Motor neuron (in vitro differentiated cells): Measurements from ENCODE around the gene CPNE4. TPM values are rescaled to one million over a fixed set of nuclear protein-coding genes. Genes with fewer than 3 reads are reported as not detected.
"Not testable (repeated sequence)": the region's sequence is repeated elsewhere in the genome, so short reads cannot be mapped to it uniquely, and the experiment has no call there.

ENCODE experiments used
- ATAC-seq, 8 experiments: fragments of 200-7000 bp; cut with Tn5 transposase; replicated peaks in 6 of 8; 2 replicates each; pipeline ENCODE4 v1.8.0; 2021; ENCODE audit warnings: mild to moderate bottlenecking in 8 of 8, moderate library complexity in 8 of 8
- H3K27ac ChIP-seq, 2 donors: fragments of 250-450 bp; sonication (Bioruptor Pico); 2 replicates each; pipeline ENCODE4 v1.9.0; 2021; ENCODE audit warnings: antibody characterized with exemption in 2 of 2, mild to moderate bottlenecking in 2 of 2, moderate library complexity in 1 of 2
- H3K4me1 ChIP-seq, 2 donors: fragments of 250-450 bp; sonication (Bioruptor Pico); replicated peaks in 1 of 2; 2 replicates each; pipeline ENCODE4 v1.6.1; 2021; ENCODE audit warnings: antibody characterized with exemption in 2 of 2, mild to moderate bottlenecking in 2 of 2, moderate library complexity in 1 of 2
- H3K4me3 ChIP-seq, 5 donors: fragments of 250-450 bp; sonication (Bioruptor Pico); 2 replicates each; pipeline ENCODE4 v1.9.0; 2021; ENCODE audit warnings: antibody characterized with exemption in 5 of 5, mild to moderate bottlenecking in 5 of 5, moderate library complexity in 4 of 5
- WGBS, 10 experiments: fragments of 450-650 bp; shearing (Covaris generic); methylation state at CpG; one replicate each; pipeline ENCODE4 v1.0.0; 2022; 5-methylcytosine and 5-hydroxymethylcytosine counted together
- in situ Hi-C, 9 experiments: fragments of 400-800 bp; cut with MboI; loops; one replicate each; pipeline ENCODE4 v1.15.0; 2021; ENCODE audit warnings: low sequenced_read_pairs in 9 of 9, low pct_unique_long_range_greater_than_20kb in 2 of 9; ENCODE audit not compliant: unreplicated experiment in 9 of 9
- total RNA-seq, 8 experiments: library from RNA; unstranded; fragments of 300-600 nt; gene quantifications; 2 replicates each; pipeline versions ENCODE4 v1.2.3 to v1.2.4, GENCODE V29; 2022

Gene CPNE4
- total RNA-seq, 8 experiments from 2014 or later: 0.35 to 4.8 (median 1.5) TPM

DNA sequence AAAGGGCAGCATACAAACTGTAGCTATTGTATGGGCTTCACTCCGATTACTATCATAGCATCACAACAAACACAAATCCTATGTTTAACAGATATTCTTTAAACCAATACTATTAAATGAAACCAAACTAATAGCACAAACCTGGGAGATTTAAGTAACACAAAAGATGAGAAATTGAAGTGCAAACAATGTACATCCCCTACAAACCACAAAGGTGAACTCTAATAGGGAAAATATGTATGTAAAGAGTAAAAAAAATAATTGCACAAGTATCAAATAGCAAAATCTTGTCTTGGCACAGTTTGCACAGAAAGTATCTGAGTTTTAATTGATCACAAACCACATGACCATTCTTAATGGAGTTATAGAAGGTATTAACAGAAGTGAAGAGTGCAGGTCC, 138.5 kb downstream of the CPNE4 start:
- Histone ChIP-seq H3K4me3 (no peak overlapping the region), H3K4me1 (no peaks in the 10 kb centered on the region), H3K27ac (no peak overlapping the region)
- no peak for ATAC-seq
- in situ Hi-C loops: no loop called here
- 50 to 100% (median 96%) methylated on average over 1 of the region's 1 CpG; no CpG with 5 or more reads in 4 of the 10 experiments for WGBS, 10 experiments

DNA sequence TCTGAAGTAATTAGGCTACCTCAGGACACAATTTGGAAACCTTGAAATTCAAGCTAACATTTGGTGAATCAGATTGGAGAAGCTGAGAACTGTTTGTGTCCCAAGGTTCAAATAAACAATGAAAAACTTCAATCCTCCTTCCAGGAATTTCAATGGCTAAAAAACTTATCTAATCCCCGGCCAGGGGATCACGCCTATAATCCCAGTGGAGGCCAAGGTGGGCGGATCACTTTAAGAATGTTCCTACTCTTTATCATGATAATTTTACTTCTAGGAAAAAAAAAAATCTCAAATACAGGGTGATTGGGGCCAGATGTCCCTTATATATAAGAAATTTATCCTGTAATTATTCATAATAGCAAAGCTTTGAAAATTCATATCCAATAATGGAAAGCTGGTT, 139.0 kb downstream of the CPNE4 start:
- Histone ChIP-seq H3K4me1 (no peaks in the 10 kb centered on the region), H3K4me3 (no peak overlapping the region), H3K27ac (no peak overlapping the region)
- ATAC-seq: no peak
- 62 to 96% (median 82%) methylated on average over 2 to 3 of the region's 3 CpGs; no CpG with 5 or more reads in 1 of the 10 experiments for WGBS, 10 experiments
- in situ Hi-C loops: no loop called here

DNA sequence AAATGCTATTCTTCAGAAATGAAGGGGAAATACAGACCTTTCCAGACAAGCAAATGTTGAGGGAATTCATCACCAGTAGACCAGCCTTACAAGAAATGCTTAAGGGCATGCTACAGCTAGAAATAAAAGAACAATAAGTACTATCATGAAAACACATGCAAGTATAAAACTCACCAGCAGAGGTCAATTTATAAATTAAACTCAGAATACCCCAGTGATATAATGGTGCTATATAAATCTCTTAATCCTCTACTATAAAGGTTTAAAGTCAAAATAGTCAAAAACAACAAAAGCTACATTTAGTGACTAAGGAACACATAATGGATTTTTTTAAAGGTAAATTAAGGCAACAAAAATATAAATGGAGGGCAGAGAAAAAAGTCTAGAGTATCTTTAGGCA, 142.5 kb downstream of the CPNE4 start:
- H3K27ac ChIP-seq: no peak overlapping the region
- in situ Hi-C loops: no loop called here
- no peaks in the 10 kb centered on the region for H3K4me1 ChIP-seq
- no peak for ATAC-seq
- no peak overlapping the region for H3K4me3 ChIP-seq

DNA sequence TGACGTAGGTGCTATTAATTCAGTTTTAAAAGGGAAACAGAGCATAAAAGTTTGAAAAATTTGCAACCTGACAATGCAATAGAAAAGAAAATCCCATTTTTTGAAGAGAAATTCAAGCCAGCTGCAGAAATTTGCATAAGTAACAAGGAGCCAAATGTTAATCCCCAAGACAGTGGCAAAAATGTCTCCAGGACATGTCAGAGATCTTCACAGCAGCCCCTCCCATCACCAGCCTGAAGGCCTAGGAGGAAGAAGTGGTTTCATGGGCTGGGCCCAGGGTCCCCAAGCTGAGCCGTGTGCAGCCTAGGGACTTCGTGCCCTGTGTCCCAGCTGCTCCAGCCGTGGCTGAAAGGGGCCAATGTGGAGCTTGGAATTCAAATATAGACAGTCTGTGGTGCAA, 148.9 kb downstream of the CPNE4 start:
- 40 to 100% (median 80%) methylated on average over 1 to 2 of the region's 4 CpGs; no CpG with 5 or more reads in 1 of the 10 experiments for WGBS, 10 experiments
- H3K27ac ChIP-seq, in situ Hi-C loops, H3K4me1 ChIP-seq, H3K4me3 ChIP-seq: not testable (repeated sequence)
- peak in 1 of 8 experiments; percentile 33 for ATAC-seq

DNA sequence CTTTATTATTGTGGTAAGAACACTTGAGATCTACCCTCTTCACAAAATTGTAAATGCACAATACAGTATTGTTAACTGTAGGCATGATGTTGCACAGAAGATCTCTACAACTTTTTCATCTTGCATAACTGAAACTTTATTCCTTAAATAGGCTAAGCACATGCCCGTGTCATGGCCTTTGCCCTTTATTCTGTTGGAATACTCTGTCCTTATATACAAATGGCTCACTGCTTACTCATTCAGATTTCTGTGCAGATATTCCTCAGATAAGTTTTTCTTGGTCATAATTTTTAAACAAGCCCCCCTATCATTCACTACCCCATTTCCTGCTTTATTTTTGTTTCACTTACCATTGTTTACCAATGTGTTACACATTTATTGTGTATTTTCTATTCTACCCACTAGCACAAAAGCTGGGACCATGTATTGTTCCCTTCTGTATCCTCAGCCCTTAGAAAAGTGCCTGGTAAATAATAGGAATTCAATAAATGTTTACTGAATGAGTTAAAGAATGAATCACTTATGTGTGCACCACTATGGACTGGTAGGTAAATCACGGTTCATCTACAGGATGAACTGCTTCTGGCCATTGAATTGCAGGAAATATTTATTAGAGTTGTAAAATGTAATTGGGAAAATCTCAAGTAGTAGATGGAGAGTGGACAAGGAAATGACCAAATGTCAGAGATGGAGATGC, 151.0 kb downstream of the CPNE4 start:
- 0 to 75% (median 44%) methylated on average over 1 to 2 of the region's 2 CpGs; no CpG with 5 or more reads in 1 of the 10 experiments for WGBS, 10 experiments
- ATAC-seq: no peak

DNA sequence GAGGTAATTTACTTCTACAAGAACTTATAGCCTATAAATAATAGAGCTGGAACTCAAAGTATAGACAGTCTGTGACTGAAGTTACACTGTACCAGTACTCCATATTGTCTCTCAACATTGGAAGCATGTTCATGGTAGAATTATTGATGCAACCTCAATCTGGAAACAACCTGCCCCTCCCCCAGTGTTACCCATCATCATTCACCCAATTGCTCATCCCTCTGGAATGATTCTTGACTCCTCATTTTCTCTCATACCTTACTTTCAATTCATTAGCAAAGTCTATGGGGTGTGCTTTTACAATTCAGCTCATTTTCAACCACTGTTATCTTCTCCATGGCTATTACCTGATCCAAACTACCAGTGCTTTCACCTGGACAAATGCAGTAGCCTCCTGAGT, 151.7 kb downstream of the CPNE4 start:
- no peak overlapping the region for H3K27ac ChIP-seq
- no peak for ATAC-seq
- in situ Hi-C loops: no loop called here
- no peak overlapping the region for H3K4me3 ChIP-seq
- H3K4me1 ChIP-seq: no peaks in the 10 kb centered on the region

More for the DNA sequence above, 151.0 kb downstream of the CPNE4 start:
- Histone ChIP-seq H3K4me1 (no peaks in the 10 kb centered on the region), H3K27ac (no peak overlapping the region), H3K4me3 (no peak overlapping the region)
- in situ Hi-C loops: no loop called here

DNA sequence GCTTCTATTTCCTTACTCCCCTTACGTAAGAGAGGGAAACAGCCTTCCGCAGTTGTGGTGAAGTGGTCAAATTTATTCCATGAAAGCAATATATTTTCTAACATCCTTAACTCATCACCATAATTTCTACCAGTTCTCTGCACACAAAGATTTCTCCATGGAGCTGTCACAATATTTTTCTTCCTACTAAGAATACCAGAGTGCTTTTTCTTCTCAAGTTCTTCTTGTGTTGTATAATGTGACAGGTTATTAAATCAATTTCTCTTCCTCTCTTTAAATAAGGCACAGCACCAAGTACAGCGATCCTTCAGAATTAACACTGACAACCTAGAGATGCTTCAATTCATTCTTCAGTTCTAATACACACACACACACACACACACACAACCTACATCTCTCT, 153.0 kb downstream of the CPNE4 start:
- no peaks in the 10 kb centered on the region for H3K4me1 ChIP-seq
- ATAC-seq: no peak
- no peak overlapping the region for H3K27ac ChIP-seq
- 47 to 100% (median 90%) methylated on average over 1 to 3 of the region's 3 CpGs; no CpG with 5 or more reads in 1 of the 10 experiments for WGBS, 10 experiments
- H3K4me3 ChIP-seq: no peak overlapping the region
- in situ Hi-C loops: no loop called here

DNA sequence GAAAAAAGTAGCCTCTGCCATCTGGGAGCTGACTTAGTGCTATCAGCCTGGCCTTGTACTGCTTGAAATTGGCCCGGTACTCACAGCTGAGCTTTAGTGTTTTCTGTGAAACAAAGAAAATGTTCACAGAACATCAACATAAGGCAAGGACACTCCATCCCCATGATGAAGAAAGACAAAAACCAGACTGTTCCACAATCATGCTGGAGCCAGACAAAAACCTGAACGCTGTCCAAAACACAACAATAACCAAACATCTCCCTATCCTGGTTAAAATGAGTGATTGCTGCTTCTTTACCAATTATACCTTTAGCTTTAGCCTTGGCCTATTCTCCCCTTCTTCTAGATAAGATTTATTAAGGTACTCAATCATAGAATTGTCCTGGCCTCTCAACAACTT, 153.9 kb downstream of the CPNE4 start:
- 14 to 100% (median 70%) methylated on average over 1 to 2 of the region's 2 CpGs; no CpG with 5 or more reads in 1 of the 10 experiments for WGBS, 10 experiments
- Histone ChIP-seq H3K27ac (no peak overlapping the region), H3K4me1 (no peaks in the 10 kb centered on the region), H3K4me3 (no peak overlapping the region)
- no peak for ATAC-seq
- in situ Hi-C loops: no loop called here

DNA sequence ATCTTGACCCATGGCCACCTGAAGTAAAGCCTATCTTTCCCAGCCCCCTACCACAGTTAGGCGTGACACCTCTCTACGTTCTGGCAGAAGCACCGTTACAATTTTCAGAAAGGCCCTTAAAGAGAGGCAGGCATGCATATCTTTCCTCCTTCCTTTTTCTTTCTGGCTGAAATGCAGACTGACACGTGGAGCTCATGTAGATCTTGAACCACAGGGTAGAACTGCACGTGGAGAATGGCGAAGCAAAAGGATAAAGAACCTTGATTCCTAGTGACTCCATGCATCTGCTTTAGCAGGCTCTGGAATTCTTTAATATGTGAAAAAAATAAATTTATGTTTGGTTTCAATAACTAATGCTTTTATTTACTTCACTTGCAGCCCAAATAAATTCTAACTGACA, 166.6 kb downstream of the CPNE4 start:
- no peak overlapping the region for H3K4me3 ChIP-seq
- in situ Hi-C loops: no loop called here
- 42 to 100% (median 70%) methylated on average over 1 to 6 of the region's 6 CpGs; no CpG with 5 or more reads in 2 of the 10 experiments for WGBS, 10 experiments
- no peak overlapping the region for H3K27ac ChIP-seq
- no peaks in the 10 kb centered on the region for H3K4me1 ChIP-seq
- ATAC-seq: no peak

DNA sequence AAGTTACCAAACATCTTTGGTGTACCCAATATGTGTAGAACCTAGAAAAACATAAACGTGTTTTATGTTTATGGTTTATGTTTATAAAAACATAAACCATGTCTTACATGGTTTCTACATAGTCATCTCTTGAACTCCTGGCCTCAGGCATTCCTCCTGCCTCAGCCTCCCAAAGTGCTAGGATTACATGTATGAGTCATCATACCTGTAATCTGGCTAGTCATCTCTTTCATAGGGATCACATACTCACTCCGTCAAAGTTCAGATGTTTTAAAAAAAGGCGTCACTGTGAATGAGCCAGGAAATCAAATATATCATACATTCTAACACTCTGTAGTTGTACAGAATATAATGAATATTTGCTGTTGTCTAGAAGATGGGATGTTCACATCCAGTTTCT, 178.6 kb downstream of the CPNE4 start:
- Histone ChIP-seq H3K27ac (no peak overlapping the region), H3K4me3 (no peak overlapping the region), H3K4me1 (no peaks in the 10 kb centered on the region)
- 60 to 100% (median 87%) methylated on average over 2 to 3 of the region's 3 CpGs; no CpG with 5 or more reads in 2 of the 10 experiments for WGBS, 10 experiments
- ATAC-seq: no peak
- in situ Hi-C loops: no loop called here

DNA sequence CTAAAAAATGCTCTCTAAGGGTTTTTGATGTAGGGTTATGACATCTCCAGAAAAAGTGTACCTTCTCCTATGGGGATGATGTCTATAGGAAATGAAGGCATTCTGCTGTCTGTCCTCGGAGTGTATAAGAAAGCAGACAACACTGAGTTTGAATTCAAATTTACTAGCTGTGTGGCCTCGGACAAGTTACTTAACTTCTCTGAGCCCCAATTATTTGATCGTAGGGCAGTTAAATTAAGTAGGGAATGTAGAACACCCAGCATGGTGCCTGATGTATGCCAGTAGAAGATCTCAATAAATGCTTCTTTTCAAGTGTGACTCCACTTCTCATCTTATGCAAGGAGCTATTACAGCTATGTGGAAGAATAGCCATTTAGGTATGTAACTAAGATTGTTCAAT, 184.6 kb downstream of the CPNE4 start:
- H3K27ac ChIP-seq: no peak overlapping the region
- no peaks in the 10 kb centered on the region for H3K4me1 ChIP-seq
- WGBS, 10 experiments: 13 to 100% (median 81%) methylated on average over 1 to 3 of the region's 3 CpGs; no CpG with 5 or more reads in 3 of the 10 experiments
- in situ Hi-C loops: no loop called here
- no peak overlapping the region for H3K4me3 ChIP-seq
- ATAC-seq: no peak

DNA sequence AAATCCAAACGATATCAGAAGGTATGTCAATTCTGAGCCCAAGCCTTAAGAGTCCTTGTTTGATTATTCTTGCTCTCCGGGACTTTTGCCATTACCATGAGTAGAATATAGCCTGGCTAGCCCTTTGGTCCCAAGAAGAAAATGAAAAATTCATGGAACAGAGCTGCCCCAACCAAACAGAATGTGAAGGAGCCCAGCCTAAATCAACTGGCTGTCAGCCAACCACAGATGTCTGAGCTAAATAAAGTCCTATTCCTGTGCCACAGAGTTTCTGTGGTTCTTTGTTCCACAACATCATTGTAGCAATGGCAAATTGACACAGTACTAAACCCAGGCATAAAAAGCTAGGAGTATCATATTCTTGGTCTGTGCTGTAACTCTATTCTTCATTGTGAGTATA, 185.2 kb downstream of the CPNE4 start:
- peak in 1 of 8 experiments; percentile 29 for ATAC-seq
- H3K27ac ChIP-seq: no peak overlapping the region
- H3K4me3 ChIP-seq: no peak overlapping the region
- no peaks in the 10 kb centered on the region for H3K4me1 ChIP-seq
- 57 to 100% (median 86%) methylated on average over 1 to 2 of the region's 2 CpGs; no CpG with 5 or more reads in 6 of the 10 experiments for WGBS, 10 experiments
- in situ Hi-C loops: no loop called here

DNA sequence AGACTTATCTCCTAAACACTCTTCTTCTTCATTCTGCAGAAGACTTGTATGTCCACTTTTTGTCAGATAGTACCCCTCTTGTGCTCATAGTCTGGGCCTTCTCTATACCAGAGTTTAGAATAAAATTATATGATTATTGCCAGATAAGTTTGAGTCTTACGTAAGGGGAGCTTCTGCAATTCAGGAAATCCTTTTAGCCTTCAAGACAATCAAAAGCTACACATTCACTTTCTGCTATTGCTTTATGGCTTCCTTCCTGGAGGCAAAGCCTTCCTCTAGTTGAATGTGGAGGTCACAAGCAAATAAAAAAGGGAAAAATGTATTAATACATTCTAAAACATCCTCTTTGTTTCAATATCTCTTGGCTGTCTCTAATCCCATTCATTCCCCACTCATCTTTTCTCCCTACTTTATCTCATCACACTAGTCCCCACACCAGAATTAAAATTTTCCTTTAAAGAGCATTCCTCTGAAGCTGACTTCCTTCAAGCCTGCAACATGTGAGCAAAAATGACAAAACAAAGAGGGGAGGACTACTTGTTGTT, 186.8 kb downstream of the CPNE4 start:
- WGBS, 10 experiments: 57 to 100% (median 100%) methylated on average over 1 of the region's 1 CpG; no CpG with 5 or more reads in 5 of the 10 experiments
- H3K4me3 ChIP-seq: no peak overlapping the region
- no peak overlapping the region for H3K27ac ChIP-seq
- H3K4me1 ChIP-seq: no peaks in the 10 kb centered on the region
- in situ Hi-C loops: no loop called here
- no peak for ATAC-seq
